NCI-H82 (cell line): ENCODE measurements around the gene FAM32A.

Experiments used
- DNase-seq: peaks from one replicate; lab custom pipeline; 2025; lab: John Stamatoyannopoulos, UW

FAM32A gene

GRCh38 chr19:16185123-16185767 is at the start of gene FAM32A:
TSS of gene FAM32A (plus strand) at chr19:16185410. CDS start at chr19:16185443, 33 bp downstream.
- peak; percentile 100 for DNase-seq

GRCh38 chr19:16135430-16136127 is 49.6 kb upstream of the FAM32A start:
- no peak for DNase-seq

- peak; percentile 39 for DNase-seq
Measured at GRCh38 chr19:16136185-16136999, 48.8 kb upstream of the FAM32A start.

- no peak for DNase-seq
Measured at GRCh38 chr19:16139752-16140151, 45.5 kb upstream of the FAM32A start.

- no peak for DNase-seq
Measured at GRCh38 chr19:16141043-16141442, 44.2 kb upstream of the FAM32A start.

- no peak for DNase-seq
Measured at GRCh38 chr19:16142032-16142580, 43.1 kb upstream of the FAM32A start.

- no peak for DNase-seq
Measured at GRCh38 chr19:16143399-16144215, 41.6 kb upstream of the FAM32A start, which contains the start of gene HSH2D. TSS of gene HSH2D (plus strand) at chr19:16143685. CDS start at chr19:16148751, 5,066 bp downstream.

- no peak for DNase-seq
Measured at GRCh38 chr19:16144216-16144581, 41.0 kb upstream of the FAM32A start.

- DNase-seq, result no peak
Measured at GRCh38 chr19:16146112-16146511, 39.1 kb upstream of the FAM32A start.

- no peak for DNase-seq
Measured at GRCh38 chr19:16148443-16149229, 36.6 kb upstream of the FAM32A start.

- DNase-seq, result peak; percentile 70
Measured at GRCh38 chr19:16153582-16154336, 31.5 kb upstream of the FAM32A start.

GRCh38 chr19:16154557-16154956 is 30.7 kb upstream of the FAM32A start:
- DNase-seq, result no peak

- no peak for DNase-seq
Measured at GRCh38 chr19:16155128-16155527, 30.1 kb upstream of the FAM32A start.

GRCh38 chr19:16156904-16157303 is 28.3 kb upstream of the FAM32A start:
- DNase-seq, result no peak

GRCh38 chr19:16157601-16158000 is 27.6 kb upstream of the FAM32A start:
- no peak for DNase-seq

- DNase-seq, result no peak
Measured at GRCh38 chr19:16159655-16160054, 25.6 kb upstream of the FAM32A start.

- no peak for DNase-seq
Measured at GRCh38 chr19:16160445-16160942, 24.7 kb upstream of the FAM32A start.

GRCh38 chr19:16160943-16161560 is 24.2 kb upstream of the FAM32A start:
- no peak for DNase-seq

GRCh38 chr19:16161840-16162239 is 23.4 kb upstream of the FAM32A start:
- no peak for DNase-seq
